ENCODE data around the gene PPP2R2B.

DNA sequence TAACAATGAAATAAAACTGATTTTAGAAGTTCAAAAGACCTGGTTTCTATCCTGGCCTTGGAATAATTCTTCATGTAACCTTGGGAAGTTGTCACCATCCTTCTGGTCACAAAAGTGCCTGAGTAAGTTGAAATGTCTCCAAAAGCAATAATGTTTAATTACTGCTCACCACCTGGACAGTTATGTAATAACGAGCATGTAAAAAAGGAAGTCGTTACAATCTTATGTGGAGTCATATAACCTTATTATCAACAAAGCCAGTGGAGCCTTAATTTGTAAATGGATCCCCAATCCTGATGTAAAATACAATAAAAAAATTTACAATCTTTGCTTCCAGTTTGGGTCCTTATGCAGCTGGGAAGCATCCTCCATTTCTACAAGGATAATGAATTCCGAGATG lies 298.3 kb downstream of the PPP2R2B start:
- TF ChIP-seq, protein P1, sequence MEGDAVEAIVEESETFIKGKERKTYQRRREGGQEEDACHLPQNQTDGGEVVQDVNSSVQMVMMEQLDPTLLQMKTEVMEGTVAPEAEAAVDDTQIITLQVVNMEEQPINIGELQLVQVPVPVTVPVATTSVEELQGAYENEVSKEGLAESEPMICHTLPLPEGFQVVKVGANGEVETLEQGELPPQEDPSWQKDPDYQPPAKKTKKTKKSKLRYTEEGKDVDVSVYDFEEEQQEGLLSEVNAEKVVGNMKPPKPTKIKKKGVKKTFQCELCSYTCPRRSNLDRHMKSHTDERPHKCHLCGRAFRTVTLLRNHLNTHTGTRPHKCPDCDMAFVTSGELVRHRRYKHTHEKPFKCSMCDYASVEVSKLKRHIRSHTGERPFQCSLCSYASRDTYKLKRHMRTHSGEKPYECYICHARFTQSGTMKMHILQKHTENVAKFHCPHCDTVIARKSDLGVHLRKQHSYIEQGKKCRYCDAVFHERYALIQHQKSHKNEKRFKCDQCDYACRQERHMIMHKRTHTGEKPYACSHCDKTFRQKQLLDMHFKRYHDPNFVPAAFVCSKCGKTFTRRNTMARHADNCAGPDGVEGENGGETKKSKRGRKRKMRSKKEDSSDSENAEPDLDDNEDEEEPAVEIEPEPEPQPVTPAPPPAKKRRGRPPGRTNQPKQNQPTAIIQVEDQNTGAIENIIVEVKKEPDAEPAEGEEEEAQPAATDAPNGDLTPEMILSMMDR (IDR thresholded peaks at IDR 0.05), result no peak
- TF ChIP-seq POLR2A (IDR thresholded peaks at IDR 0.05), result no peak
